ENCODE data around the gene FLT1.
A peak's percentile ranks its signal among the peaks of the same experiment; 100 is the strongest.

FLT1 gene

DNA sequence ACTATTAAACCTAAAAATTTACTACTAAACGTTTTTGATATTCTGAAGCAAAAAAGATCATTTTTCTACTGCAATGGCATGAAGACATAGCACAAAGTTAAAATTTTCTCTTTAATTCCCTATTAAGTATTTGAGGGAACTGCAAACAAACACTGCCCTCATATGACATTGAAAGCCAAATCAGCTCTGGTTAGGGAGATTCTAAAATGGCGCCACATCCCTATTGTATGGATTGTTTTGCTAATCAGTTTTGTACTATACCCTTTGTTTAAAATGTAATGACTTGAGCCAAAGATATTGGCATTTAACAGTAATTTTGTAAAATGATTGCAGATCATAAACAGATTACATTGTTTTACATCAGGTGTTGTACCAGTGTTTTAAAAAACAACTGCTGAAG is 65.8 kb downstream of the FLT1 start:
- TF ChIP-seq GATA3 (IDR thresholded peaks at IDR 0.05; ENCODE audit: low read depth, low read length) (no peak), GATA2 (IDR thresholded peaks at IDR 0.05; ENCODE audit: low read depth, low read length) (no peak)

DNA sequence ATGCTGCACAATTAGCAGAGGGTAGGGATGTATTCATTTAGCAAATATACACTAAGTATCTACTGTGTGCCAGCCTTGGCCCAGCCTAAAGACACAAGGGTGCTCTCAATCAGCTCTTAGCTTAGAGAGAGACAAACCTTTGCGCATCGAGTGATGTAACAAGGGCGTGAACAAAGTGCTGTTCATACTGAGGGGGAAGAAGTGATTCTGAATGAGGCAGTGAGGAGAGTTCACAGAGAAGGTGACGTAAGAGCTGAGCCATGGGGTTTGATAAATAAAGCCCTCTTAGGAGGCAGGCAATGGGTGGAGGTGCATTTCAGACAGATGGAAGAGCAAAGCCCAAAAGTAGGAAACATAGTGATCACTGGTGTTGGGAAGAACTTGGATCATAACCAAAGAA is 68.5 kb downstream of the FLT1 start:
- no peak for TF ChIP-seq GATA2 (IDR thresholded peaks at IDR 0.05; ENCODE audit: low read depth, low read length)
- TF ChIP-seq GATA3 (IDR thresholded peaks at IDR 0.05; ENCODE audit: low read depth, low read length), result no peak

DNA sequence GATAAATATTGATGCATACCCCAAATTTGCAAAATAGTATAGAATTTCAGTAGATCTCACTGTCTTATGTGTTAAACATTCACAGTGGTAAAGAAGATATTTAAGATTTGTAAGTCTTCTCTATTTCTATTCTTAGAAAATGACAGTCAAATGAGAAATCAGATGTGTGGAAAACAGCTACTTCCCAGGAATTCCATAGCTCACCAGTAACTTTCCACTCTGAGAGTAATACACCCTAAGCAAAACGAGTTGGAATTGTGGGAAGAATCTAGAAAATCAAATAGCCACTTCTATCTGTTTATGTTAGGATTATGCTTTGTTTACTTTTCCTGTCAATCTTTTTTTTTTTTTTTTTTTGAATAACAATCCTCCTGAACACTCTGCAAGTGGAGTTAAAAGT is 69.1 kb downstream of the FLT1 start:
- TF ChIP-seq GATA3 (IDR thresholded peaks at IDR 0.05; ENCODE audit: low read depth, low read length) (no peak), GATA2 (IDR thresholded peaks at IDR 0.05; ENCODE audit: low read depth, low read length) (no peak)

DNA sequence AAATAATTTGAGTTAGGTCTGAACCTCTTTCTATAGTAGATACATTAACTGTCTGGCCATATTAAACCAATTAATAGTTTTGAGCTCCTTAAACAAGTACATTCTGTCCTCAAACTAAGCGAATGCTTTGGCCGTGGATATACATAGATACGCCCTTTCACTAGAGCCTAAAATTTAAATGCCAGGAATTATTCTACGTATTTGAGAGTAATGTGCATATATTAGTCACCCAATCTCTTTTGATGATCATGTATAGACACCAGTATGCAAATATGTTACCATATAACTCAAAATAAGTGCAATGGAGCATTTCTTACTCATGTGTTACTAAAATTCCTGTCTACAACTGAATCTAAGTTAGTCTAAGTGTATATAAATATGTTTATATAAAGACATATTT is 70.4 kb downstream of the FLT1 start:
- TF ChIP-seq GATA2 (IDR thresholded peaks at IDR 0.05; ENCODE audit: low read depth, low read length), result no peak
- TF ChIP-seq GATA3 (IDR thresholded peaks at IDR 0.05; ENCODE audit: low read depth, low read length), result no peak

DNA sequence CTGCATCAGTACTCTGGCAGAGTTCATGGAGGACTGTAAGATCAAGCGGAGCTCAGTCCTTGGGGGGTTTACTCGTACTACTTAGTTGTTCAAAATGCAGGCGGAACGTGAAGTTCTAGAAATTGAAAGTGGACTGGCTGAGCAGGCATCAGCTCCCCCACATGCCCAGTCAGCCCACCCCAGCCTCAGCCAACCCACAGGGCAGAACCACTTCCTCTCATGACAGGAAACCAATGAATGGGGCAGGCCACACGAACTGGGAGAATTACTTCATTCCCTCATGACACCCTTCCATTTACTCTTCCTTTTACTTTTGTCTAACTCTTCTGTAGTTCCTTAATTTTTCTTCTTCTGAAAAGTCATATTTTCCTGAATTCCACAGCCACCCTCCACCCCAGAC is 71.9 kb downstream of the FLT1 start:
- no peak for TF ChIP-seq GATA3 (IDR thresholded peaks at IDR 0.05; ENCODE audit: low read depth, low read length)

DNA sequence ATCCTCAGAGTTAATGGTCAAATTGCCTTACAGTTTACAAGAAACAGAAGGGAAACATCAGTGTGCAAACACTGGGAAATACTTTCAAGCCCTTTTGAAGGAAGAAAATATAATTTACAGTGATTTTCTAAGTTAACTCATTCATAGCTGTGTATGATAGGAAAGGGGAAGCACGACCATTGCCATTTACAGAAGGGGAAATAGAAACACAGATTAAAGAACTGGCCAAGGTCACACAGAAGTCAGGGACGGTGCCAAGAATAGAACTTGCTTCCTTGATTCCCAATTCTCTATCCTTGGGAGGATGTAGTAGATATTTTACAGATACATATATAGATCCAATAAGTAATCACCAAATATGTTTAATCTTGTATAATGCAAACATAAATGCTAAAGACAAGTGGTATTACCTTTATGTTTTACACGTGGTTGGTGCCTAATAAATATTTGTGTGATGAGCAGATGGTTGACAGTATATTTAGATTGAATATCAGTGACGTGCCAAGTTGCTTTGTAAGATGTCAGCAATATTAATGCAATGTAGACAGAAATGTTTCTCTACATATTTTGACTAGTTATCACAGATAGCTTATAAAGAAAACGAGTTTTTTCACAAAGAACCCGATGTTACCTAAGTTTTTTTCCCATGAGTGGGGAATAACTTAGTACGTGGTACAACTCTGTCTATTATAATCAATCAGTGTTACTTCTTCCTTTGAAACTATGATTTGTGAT is 73.1 kb downstream of the FLT1 start:
- no peak for TF ChIP-seq GATA3 (IDR thresholded peaks at IDR 0.05; ENCODE audit: low read depth, low read length)

DNA sequence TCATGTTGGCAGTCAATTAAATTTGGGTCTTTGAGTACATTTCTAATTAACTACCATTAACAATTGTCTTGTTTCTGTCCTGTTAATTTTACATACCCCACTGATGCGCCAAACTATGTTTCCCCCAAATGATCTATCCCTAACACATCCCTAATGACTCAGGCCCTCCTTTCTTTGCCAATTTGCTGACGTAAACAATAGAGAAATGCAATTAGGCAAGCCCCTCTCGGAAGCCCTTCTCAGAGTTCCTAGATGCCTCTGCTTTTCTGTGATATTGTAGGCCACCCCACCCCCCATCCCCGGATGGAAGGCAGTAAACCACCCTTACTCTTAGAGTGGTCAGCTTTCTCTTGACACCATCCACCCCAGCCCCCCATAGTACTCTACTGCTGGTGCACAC is 74.2 kb downstream of the FLT1 start:
- TF ChIP-seq GATA3 (IDR thresholded peaks at IDR 0.05; ENCODE audit: low read depth, low read length), result no peak

DNA sequence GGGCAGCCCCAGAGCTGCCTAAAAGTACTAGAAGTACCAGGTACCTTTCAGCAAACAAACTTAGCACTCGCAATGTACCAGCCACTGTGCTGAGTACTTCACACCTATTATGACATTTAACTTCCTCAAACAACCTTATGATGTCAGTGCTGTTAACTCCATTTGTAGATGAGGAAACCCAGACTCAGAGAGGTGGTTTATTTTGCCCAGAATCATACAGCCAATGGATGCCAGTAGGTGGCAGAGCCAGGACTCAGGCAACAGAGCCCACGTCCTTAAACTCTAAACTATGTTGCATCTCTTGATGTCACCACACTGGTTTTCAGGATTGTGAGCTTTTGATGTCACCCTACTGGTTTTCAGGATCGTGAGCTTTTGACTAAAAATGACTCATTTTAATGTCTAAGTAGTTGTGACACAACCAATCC is 78.9 kb downstream of the FLT1 start:
- TF ChIP-seq GATA2 (IDR thresholded peaks at IDR 0.05; ENCODE audit: low read depth, low read length), result no peak
- TF ChIP-seq GATA3 (IDR thresholded peaks at IDR 0.05; ENCODE audit: low read depth, low read length), result no peak

DNA sequence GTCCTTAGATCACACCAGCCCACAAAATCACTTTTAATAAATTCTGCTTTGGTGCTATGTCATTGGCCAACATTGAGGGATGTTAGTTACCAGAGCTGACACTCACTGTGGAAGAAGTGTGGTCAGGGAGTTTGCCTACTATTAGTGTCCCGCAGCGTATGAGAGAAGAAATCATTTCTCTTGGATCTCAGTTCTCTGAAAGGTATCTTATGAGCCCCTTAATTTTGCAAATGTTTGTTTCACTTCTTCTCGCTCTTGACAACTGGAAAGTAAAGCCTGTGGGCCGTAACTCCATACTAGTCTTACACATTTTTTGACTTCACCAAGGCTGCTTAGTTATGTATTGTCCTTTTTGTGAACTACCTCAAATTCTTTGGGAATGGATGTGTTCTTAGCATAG is 80.9 kb downstream of the FLT1 start:
- TF ChIP-seq GATA2 (IDR thresholded peaks at IDR 0.05; ENCODE audit: low read depth, low read length) (no peak), GATA3 (IDR thresholded peaks at IDR 0.05; ENCODE audit: low read depth, low read length) (no peak)

DNA sequence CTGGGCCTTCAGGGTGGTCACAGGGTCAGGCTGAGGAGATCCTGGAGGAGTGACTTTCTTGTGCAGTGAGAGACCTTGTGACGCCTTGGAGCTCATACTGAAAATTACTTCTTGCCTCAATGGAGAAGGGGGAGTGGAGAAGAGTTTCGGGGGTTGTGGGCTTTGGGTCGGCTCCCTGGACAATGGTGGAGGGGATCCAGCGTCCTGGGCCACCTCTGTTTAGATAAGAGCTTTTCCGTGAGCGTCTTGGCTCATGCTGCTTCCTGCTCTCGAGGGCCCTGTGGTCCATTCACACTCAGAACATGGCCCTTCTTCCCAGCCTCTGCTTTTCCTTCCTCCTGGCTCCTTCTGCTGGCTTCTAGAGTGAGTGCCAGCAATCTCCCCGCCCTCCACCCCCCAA is 81.9 kb downstream of the FLT1 start:
- TF ChIP-seq GATA2 (IDR thresholded peaks at IDR 0.05; ENCODE audit: low read depth, low read length), result no peak
- TF ChIP-seq GATA3 (IDR thresholded peaks at IDR 0.05; ENCODE audit: low read depth, low read length), result no peak

DNA sequence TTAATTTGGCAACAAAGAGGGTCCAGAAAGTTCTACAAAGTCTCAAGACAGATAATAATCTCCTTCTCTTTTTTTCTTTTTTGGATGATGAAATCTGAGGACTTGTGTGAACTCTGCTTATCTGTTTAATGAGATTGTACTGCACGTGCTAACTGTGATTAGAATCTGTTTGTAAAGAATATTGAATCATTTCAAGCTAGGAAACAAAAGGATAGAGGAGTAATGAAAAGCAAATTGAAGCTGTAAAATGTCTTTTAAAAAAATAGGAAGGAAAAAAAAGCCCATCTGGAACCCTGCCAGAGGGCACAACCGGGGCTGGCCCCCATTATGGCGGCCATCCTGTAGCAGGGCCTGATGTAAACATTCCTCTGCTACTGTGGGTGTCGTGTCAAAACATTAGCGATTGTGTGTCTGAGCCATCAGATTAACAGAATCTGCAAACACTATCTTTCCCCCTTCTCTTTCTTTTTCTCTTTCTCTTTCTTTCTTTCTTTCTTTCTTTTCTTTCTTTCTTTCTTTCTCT is 83.0 kb downstream of the FLT1 start:
- TF ChIP-seq GATA2 (IDR thresholded peaks at IDR 0.05; ENCODE audit: low read depth, low read length) (peak; percentile 35; the same call in 1 of the 2 replicates), GATA3 (IDR thresholded peaks at IDR 0.05; ENCODE audit: low read depth, low read length) (peak; percentile 72)

DNA sequence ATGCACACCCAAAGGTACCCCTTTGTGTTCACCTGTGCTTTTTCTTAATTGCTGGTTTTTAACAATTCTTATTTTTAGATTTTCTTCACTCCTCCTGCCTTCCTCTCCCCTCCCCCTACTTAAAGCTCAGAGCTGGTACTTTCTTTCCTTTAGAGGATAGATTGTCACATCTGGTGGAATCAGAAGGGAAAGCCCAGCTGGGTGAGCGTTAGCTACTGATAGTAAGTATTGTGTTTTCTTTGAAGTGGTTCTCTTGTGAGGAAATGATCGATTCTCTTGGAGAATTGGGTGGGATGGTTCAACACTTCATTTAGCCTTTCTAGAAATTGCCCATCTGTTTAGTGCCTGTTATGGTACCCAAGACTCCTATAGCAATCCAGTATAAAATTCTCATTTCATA is 84.8 kb downstream of the FLT1 start:
- TF ChIP-seq GATA3 (IDR thresholded peaks at IDR 0.05; ENCODE audit: low read depth, low read length) (no peak), GATA2 (IDR thresholded peaks at IDR 0.05; ENCODE audit: low read depth, low read length) (no peak)

DNA sequence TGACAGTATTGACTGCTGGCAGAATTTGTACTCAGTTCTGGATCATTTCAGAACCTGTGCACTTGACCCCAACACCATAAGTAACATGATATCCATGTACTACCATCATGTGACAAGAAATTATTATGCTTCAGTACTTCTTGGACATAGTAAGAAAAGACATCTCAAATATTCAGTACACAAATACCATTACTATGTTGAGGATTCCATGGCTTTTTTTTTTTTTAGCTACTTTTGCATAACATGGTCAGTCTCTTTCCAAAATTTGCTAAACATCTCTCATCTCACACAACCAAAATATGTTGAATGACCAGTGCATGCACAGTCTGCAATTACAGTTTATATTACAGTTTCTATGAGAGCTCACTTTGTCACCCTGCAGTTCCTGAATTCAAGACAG is 85.3 kb downstream of the FLT1 start:
- TF ChIP-seq GATA2 (IDR thresholded peaks at IDR 0.05; ENCODE audit: low read depth, low read length) (no peak), GATA3 (IDR thresholded peaks at IDR 0.05; ENCODE audit: low read depth, low read length) (no peak)

DNA sequence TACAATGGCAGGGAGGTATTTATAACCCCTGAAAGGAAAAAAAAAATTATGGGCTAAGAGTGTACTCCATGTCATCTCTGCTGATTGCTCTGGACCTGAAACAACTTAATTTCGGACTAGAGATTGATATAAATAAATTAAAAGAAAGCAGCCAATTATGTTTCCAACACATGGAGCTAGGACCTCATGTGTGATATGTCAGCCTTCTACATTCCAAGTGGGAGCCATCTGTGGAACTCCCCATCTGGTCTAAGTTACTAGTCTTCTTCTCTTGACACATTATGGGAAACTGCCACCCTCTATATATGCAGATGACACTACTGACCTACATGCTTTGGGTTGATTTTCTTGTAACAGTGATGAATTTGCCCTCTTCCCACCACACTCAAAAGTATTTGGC is 86.1 kb downstream of the FLT1 start:
- TF ChIP-seq GATA3 (IDR thresholded peaks at IDR 0.05; ENCODE audit: low read depth, low read length) (no peak), GATA2 (IDR thresholded peaks at IDR 0.05; ENCODE audit: low read depth, low read length) (no peak)

DNA sequence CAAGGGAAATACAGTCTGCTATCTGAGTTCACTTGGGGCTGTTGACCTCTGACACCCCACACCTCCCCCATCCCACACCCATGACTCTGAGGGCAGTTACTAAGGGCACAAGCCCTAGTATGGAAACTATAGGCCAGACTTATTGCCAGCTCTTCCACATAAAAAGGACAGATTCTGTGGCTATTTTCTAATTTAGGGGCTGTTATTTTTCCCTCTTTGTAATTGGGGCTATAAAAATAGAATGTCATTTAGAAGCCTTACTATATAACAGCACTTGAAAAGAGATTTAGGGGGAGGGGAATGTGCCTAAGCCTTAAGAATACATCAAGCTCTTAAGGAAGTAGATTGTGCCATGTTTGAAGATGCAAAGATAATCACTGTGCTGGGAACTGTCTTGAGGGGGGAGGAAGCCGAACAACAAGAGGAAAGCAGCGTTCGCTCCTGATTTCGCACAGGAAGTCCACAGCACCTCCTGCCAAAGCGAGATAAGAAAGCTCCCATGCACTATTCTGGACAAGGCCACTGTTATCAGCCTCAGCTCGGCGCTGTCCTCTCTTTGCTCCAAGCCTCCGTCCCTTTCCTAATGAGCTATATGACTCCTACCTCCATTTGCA is 86.6 kb downstream of the FLT1 start:
- TF ChIP-seq GATA2 (IDR thresholded peaks at IDR 0.05; ENCODE audit: low read depth, low read length) (no peak), GATA3 (IDR thresholded peaks at IDR 0.05; ENCODE audit: low read depth, low read length) (no peak)

All from SH-SY5Y (cell line).